ENCODE measurements around the gene ADAMTSL4.

The ADAMTSL4 gene

GRCh38 chr1:150521196-150521968 lies 27.8 kb upstream of the ADAMTSL4 start:
- no peak for DNase-seq (ENCODE audit: low read depth, low spot score)
- Histone ChIP-seq H3K36me3 (ENCODE audit: insufficient read depth, insufficient read length, low read length) (peaks cover 4% of the 10 kb centered on the region), H3K9ac (ENCODE audit: insufficient read length, low read depth) (no peak overlapping the region), H3K9me3 (ENCODE audit: insufficient read depth, low read length) (no peaks in the 10 kb centered on the region), H3K4me3 (ENCODE audit: insufficient read length, low read depth) (no peak overlapping the region), H3K27me3 (ENCODE audit: insufficient read depth, insufficient read length) (no peaks in the 10 kb centered on the region), H3K4me1 (ENCODE audit: insufficient read depth, insufficient read length) (peaks cover 5% of the 10 kb centered on the region)
- TF ChIP-seq ZNF274 (IDR thresholded peaks at IDR 0.05; ENCODE audit: low read depth, low read length) (no peak), YY1 (IDR thresholded peaks at IDR 0.05; ENCODE audit: insufficient read depth, insufficient read length) (no peak), SUZ12 (IDR thresholded peaks at IDR 0.05; ENCODE audit: extremely low read depth, insufficient read depth, insufficient read length) (no peak)

- Histone ChIP-seq H3K9ac (ENCODE audit: insufficient read length, low read depth) (no peak overlapping the region), H3K27me3 (ENCODE audit: insufficient read depth, insufficient read length) (no peaks in the 10 kb centered on the region), H3K36me3 (ENCODE audit: insufficient read depth, insufficient read length, low read length) (no peaks in the 10 kb centered on the region), H3K4me3 (ENCODE audit: insufficient read length, low read depth) (no peak overlapping the region), H3K4me1 (ENCODE audit: insufficient read depth, insufficient read length) (no peaks in the 10 kb centered on the region), H3K9me3 (ENCODE audit: insufficient read depth, low read length) (no peaks in the 10 kb centered on the region)
- no peak for DNase-seq (ENCODE audit: low read depth, low spot score)
- TF ChIP-seq SUZ12 (IDR thresholded peaks at IDR 0.05; ENCODE audit: extremely low read depth, insufficient read depth, insufficient read length) (no peak), ZNF274 (IDR thresholded peaks at IDR 0.05; ENCODE audit: low read depth, low read length) (no peak), YY1 (IDR thresholded peaks at IDR 0.05; ENCODE audit: insufficient read depth, insufficient read length) (no peak)
These were observed 23.9 kb upstream of the ADAMTSL4 start for GRCh38 chr1:150525348-150525747.

GRCh38 chr1:150528196-150528595 lies 21.0 kb upstream of the ADAMTSL4 start:
- no peak overlapping the region for H3K4me3 ChIP-seq (ENCODE audit: insufficient read length, low read depth)
- no peak for TF ChIP-seq YY1 (IDR thresholded peaks at IDR 0.05; ENCODE audit: insufficient read depth, insufficient read length)
- no peak for TF ChIP-seq SUZ12 (IDR thresholded peaks at IDR 0.05; ENCODE audit: extremely low read depth, insufficient read depth, insufficient read length)
- no peak for TF ChIP-seq ZNF274 (IDR thresholded peaks at IDR 0.05; ENCODE audit: low read depth, low read length)
- no peak for DNase-seq (ENCODE audit: low read depth, low spot score)

GRCh38 chr1:150529017-150529416 lies 20.2 kb upstream of the ADAMTSL4 start:
- Histone ChIP-seq H3K36me3 (ENCODE audit: insufficient read depth, insufficient read length, low read length) (no peaks in the 10 kb centered on the region), H3K4me3 (ENCODE audit: insufficient read length, low read depth) (no peak overlapping the region), H3K9ac (ENCODE audit: insufficient read length, low read depth) (no peak overlapping the region), H3K27me3 (ENCODE audit: insufficient read depth, insufficient read length) (no peaks in the 10 kb centered on the region), H3K9me3 (ENCODE audit: insufficient read depth, low read length) (no peaks in the 10 kb centered on the region), H3K4me1 (ENCODE audit: insufficient read depth, insufficient read length) (peaks cover 15% of the 10 kb centered on the region)
- no peak for TF ChIP-seq YY1 (IDR thresholded peaks at IDR 0.05; ENCODE audit: insufficient read depth, insufficient read length)
- TF ChIP-seq ZNF274 (IDR thresholded peaks at IDR 0.05; ENCODE audit: low read depth, low read length), result no peak
- no peak for TF ChIP-seq SUZ12 (IDR thresholded peaks at IDR 0.05; ENCODE audit: extremely low read depth, insufficient read depth, insufficient read length)
- DNase-seq (ENCODE audit: low read depth, low spot score), result no peak

More at GRCh38 chr1:150528196-150528595, 21.0 kb upstream of the ADAMTSL4 start:
- H3K4me1 ChIP-seq (ENCODE audit: insufficient read depth, insufficient read length), result peaks cover 10% of the 10 kb centered on the region
- no peaks in the 10 kb centered on the region for H3K27me3 ChIP-seq (ENCODE audit: insufficient read depth, insufficient read length)
- H3K36me3 ChIP-seq (ENCODE audit: insufficient read depth, insufficient read length, low read length), result no peaks in the 10 kb centered on the region
- no peaks in the 10 kb centered on the region for H3K9me3 ChIP-seq (ENCODE audit: insufficient read depth, low read length)
- no peak overlapping the region for H3K9ac ChIP-seq (ENCODE audit: insufficient read length, low read depth)

GRCh38 chr1:150530491-150531159 lies 18.6 kb upstream of the ADAMTSL4 start:
- Histone ChIP-seq H3K36me3 (ENCODE audit: insufficient read depth, insufficient read length, low read length) (no peaks in the 10 kb centered on the region), H3K9me3 (ENCODE audit: insufficient read depth, low read length) (no peaks in the 10 kb centered on the region), H3K9ac (ENCODE audit: insufficient read length, low read depth) (peak overlapping the region; percentile 6), H3K27me3 (ENCODE audit: insufficient read depth, insufficient read length) (no peaks in the 10 kb centered on the region), H3K4me1 (ENCODE audit: insufficient read depth, insufficient read length) (peaks cover 21% of the 10 kb centered on the region), H3K4me3 (ENCODE audit: insufficient read length, low read depth) (no peak overlapping the region)
- TF ChIP-seq YY1 (IDR thresholded peaks at IDR 0.05; ENCODE audit: insufficient read depth, insufficient read length), result no peak
- TF ChIP-seq ZNF274 (IDR thresholded peaks at IDR 0.05; ENCODE audit: low read depth, low read length), result no peak
- no peak for TF ChIP-seq SUZ12 (IDR thresholded peaks at IDR 0.05; ENCODE audit: extremely low read depth, insufficient read depth, insufficient read length)
- no peak for DNase-seq (ENCODE audit: low read depth, low spot score)

GRCh38 chr1:150532860-150533259 lies 16.3 kb upstream of the ADAMTSL4 start:
- TF ChIP-seq SUZ12 (IDR thresholded peaks at IDR 0.05; ENCODE audit: extremely low read depth, insufficient read depth, insufficient read length), result no peak
- no peak for TF ChIP-seq ZNF274 (IDR thresholded peaks at IDR 0.05; ENCODE audit: low read depth, low read length)
- no peak for TF ChIP-seq YY1 (IDR thresholded peaks at IDR 0.05; ENCODE audit: insufficient read depth, insufficient read length)
- Histone ChIP-seq H3K27me3 (ENCODE audit: insufficient read depth, insufficient read length) (no peaks in the 10 kb centered on the region), H3K4me3 (ENCODE audit: insufficient read length, low read depth) (no peak overlapping the region), H3K4me1 (ENCODE audit: insufficient read depth, insufficient read length) (peaks cover 31% of the 10 kb centered on the region), H3K9ac (ENCODE audit: insufficient read length, low read depth) (peak overlapping the region; percentile 39), H3K36me3 (ENCODE audit: insufficient read depth, insufficient read length, low read length) (no peaks in the 10 kb centered on the region), H3K9me3 (ENCODE audit: insufficient read depth, low read length) (no peaks in the 10 kb centered on the region)
- no peak for DNase-seq (ENCODE audit: low read depth, low spot score)

- no peaks in the 10 kb centered on the region for H3K27me3 ChIP-seq (ENCODE audit: insufficient read depth, insufficient read length)
- H3K36me3 ChIP-seq (ENCODE audit: insufficient read depth, insufficient read length, low read length), result no peaks in the 10 kb centered on the region
- H3K4me3 ChIP-seq (ENCODE audit: insufficient read length, low read depth), result no peak overlapping the region
- TF ChIP-seq SUZ12 (IDR thresholded peaks at IDR 0.05; ENCODE audit: extremely low read depth, insufficient read depth, insufficient read length) (no peak), ZNF274 (IDR thresholded peaks at IDR 0.05; ENCODE audit: low read depth, low read length) (no peak), YY1 (IDR thresholded peaks at IDR 0.05; ENCODE audit: insufficient read depth, insufficient read length) (no peak)
- H3K9me3 ChIP-seq (ENCODE audit: insufficient read depth, low read length), result no peaks in the 10 kb centered on the region
- peaks cover 34% of the 10 kb centered on the region for H3K4me1 ChIP-seq (ENCODE audit: insufficient read depth, insufficient read length)
- no peak overlapping the region for H3K9ac ChIP-seq (ENCODE audit: insufficient read length, low read depth)
- no peak for DNase-seq (ENCODE audit: low read depth, low spot score)
These were observed 15.2 kb upstream of the ADAMTSL4 start for GRCh38 chr1:150534002-150534401.

Data from NT2/D1 (cell line).